H1 (cell line): ENCODE results near the gene SGCD. TPM values are rescaled to one million over a fixed set of nuclear protein-coding genes. Genes with fewer than 3 reads are reported as not detected.

ENCODE experiments used
- E2F6 ChIP-seq: IDR thresholded peaks from 2 replicates; pipeline ENCODE4 v1.6.1; 2012; ENCODE audit warnings: inconsistent platforms
- polyA plus RNA-seq, 7 experiments: library from polyadenylated mRNA; depleted of rRNA in 3 of 7; stranded (reverse) in 5 of 7; unstranded in 2 of 7; fragments of >200 nt in 5 of 7; fragments of 200-250 nt in 2 of 7; gene quantifications; 1 replicate in 5 of 7; 2 replicates in 1 of 7; 4 replicates in 1 of 7; pipeline versions ENCODE4 v1.2.1 to v1.2.3, GENCODE V29; 2011 to 2013; ENCODE audit warnings: missing spikeins in 2 of 7, mixed read lengths in 2 of 7
- total RNA-seq: library from RNA; stranded (reverse); fragmentation: NEBNext Ultra II Directional; extraction: Animal tissue kit (Norgen Biotek cat#: 25700); gene quantifications from 2 replicates; pipeline ENCODE4 v1.2.1, GENCODE V29; 2021

Gene SGCD
- total and polyA plus RNA-seq, 2 of the 8 experiments (the other 6 are each of a cell fraction or from before 2014, with no cell fraction given): 0.04 to 0.08 TPM

DNA sequence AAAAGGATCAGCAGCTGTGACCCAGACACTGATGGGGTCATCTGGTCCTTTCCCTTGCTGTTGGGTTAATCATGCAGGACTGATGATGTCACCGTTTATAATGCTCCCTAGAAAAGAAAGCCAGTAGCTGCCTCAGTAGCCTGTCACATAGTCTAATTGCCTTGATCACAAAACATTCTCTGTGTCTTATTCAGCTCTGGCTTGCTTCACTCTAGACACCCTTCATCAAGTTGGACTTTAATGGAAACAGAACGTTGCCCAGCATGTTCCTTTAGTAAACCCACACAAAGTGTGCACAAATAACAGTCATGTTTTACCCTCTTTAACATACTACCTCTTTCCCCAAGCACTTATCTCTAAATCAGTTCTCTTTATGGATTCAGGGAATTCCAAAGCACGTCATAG is 170.8 kb downstream of the SGCD start (continued):
- no peak for TF ChIP-seq E2F6
